NCI-H2107 treated with DMSO at 0.1 percent for 48 hours (cell line): ENCODE data around the gene NSDHL.

Experiments used
- DNase-seq: peaks from one replicate; lab custom pipeline; 2025; ENCODE audit not compliant: unreplicated experiment; lab: John Stamatoyannopoulos, UW

The NSDHL gene

GRCh38 chrX:152843852-152844251 lies 13.0 kb downstream of the NSDHL start:
- DNase-seq: no peak

GRCh38 chrX:152844256-152844655 lies 13.4 kb downstream of the NSDHL start:
- DNase-seq: no peak

- DNase-seq: no peak
These were observed 14.9 kb downstream of the NSDHL start for GRCh38 chrX:152845618-152846240.

- no peak for DNase-seq
These were observed 16.4 kb downstream of the NSDHL start for GRCh38 chrX:152847281-152847680.

- no peak for DNase-seq
These were observed 19.6 kb downstream of the NSDHL start for GRCh38 chrX:152850465-152850864.

GRCh38 chrX:152853986-152854385 lies 23.1 kb downstream of the NSDHL start:
- no peak for DNase-seq

GRCh38 chrX:152861116-152861515 lies 30.3 kb downstream of the NSDHL start:
- DNase-seq: peak; percentile 6

GRCh38 chrX:152861826-152862225 lies 31.0 kb downstream of the NSDHL start:
- no peak for DNase-seq

GRCh38 chrX:152865232-152865920 lies 34.5 kb downstream of the NSDHL start:
- DNase-seq: no peak

- DNase-seq: no peak
These were observed 35.5 kb downstream of the NSDHL start for GRCh38 chrX:152866386-152866785.

- no peak for DNase-seq
These were observed 39.1 kb downstream of the NSDHL start for GRCh38 chrX:152869972-152870371.

GRCh38 chrX:152871260-152871659 lies 40.4 kb downstream of the NSDHL start:
- DNase-seq: no peak

GRCh38 chrX:152872522-152872921 lies 41.7 kb downstream of the NSDHL start:
- no peak for DNase-seq

- DNase-seq: no peak
These were observed 42.5 kb downstream of the NSDHL start for GRCh38 chrX:152873361-152873760.

- DNase-seq: no peak
These were observed 46.3 kb downstream of the NSDHL start for GRCh38 chrX:152876931-152877840.

GRCh38 chrX:152878976-152879755 lies 48.3 kb downstream of the NSDHL start:
- no peak for DNase-seq

- no peak for DNase-seq
These were observed 50.4 kb downstream of the NSDHL start for GRCh38 chrX:152881289-152881688.

GRCh38 chrX:152884171-152884570 lies 53.3 kb downstream of the NSDHL start:
- DNase-seq: no peak

- no peak for DNase-seq
These were observed 55.9 kb downstream of the NSDHL start for GRCh38 chrX:152886716-152887115.

- DNase-seq: no peak
These were observed 61.6 kb downstream of the NSDHL start for GRCh38 chrX:152892499-152892898.
